IMR-90 (cell line): ENCODE results near the gene IL17A. TPM values are rescaled to one million over a fixed set of nuclear protein-coding genes. Genes with fewer than 3 reads are reported as not detected.

ENCODE experiments used
- ATAC-seq: fragments of 200-7000 bp; cut with Tn5 transposase; 2 replicates; pipeline ENCODE4 v1.9.1; 2020; ENCODE audit warnings: low read depth, mild to moderate bottlenecking, moderate library complexity
- BruUV-seq: library from RNA; stranded (reverse); fragments of 400-500 nt; replicated peaks from 2 replicates; lab custom pipeline; 2021; lab: Mats Ljungman, UMichigan
- CTCF ChIA-PET: fragments of 300-600 bp; formaldehyde crosslinking; extraction: SDS; loops from one replicate; lab custom pipeline; 2021; ENCODE audit warnings: antibody characterized with exemption; lab: Yijun Ruan, JAX
- POLR2A ChIA-PET: fragments of 300-600 bp; sonication (Branson Sonifier 250); formaldehyde crosslinking; loops from one replicate; lab custom pipeline; 2022; ENCODE audit warnings: antibody characterized with exemption; ENCODE audit not compliant: unreplicated experiment; lab: Charles Lee
- DNase-seq: peaks from one replicate; pipeline ENCODE4 v3.0.0; 2013
- H2AFZ ChIP-seq: replicated peaks from 2 replicates; pipeline ENCODE3; 2013; ENCODE audit warnings: low read length, mild to moderate bottlenecking; ENCODE audit not compliant: poor library complexity
- H2AK5ac ChIP-seq: 2 replicates; pipeline ENCODE4 v1.6.1; 2013; ENCODE audit warnings: low read depth, low read length, inconsistent platforms
- H2AK9ac ChIP-seq: replicated peaks from 2 replicates; pipeline ENCODE3; 2013; ENCODE audit warnings: mild to moderate bottlenecking, low read depth, low read length, moderate library complexity; ENCODE audit not compliant: poor library complexity
- H2BK120ac ChIP-seq: 2 replicates; pipeline ENCODE4 v1.6.1; 2013; ENCODE audit warnings: low read depth, low read length, inconsistent platforms
- H2BK15ac ChIP-seq: 3 replicates; pipeline ENCODE4 v1.6.1; 2013; ENCODE audit warnings: low read depth, low read length, inconsistent platforms
- H2BK20ac ChIP-seq: 2 replicates; pipeline ENCODE4 v1.6.1; 2013; ENCODE audit warnings: low read depth, mild to moderate bottlenecking, inconsistent platforms, low read length, moderate library complexity
- H2BK5ac ChIP-seq: 2 replicates; pipeline ENCODE4 v1.6.1; 2013; ENCODE audit warnings: mild to moderate bottlenecking, low read depth, low read length, inconsistent platforms; ENCODE audit not compliant: poor library complexity, severe bottlenecking
- H3K14ac ChIP-seq: replicated peaks from 2 replicates; pipeline ENCODE4 v1.6.1; 2013; ENCODE audit warnings: low read depth, low read length, inconsistent platforms
- H3K18ac ChIP-seq: 2 replicates; pipeline ENCODE4 v1.6.1; 2013; ENCODE audit warnings: low read depth, low read length, control low read depth
- H3K23ac ChIP-seq: 2 replicates; pipeline ENCODE4 v1.6.1; 2013; ENCODE audit warnings: low read depth, low read length, inconsistent platforms
- H3K27ac ChIP-seq: 2 replicates; pipeline ENCODE4 v1.5.1; 2013; ENCODE audit warnings: mild to moderate bottlenecking, control low read depth, low read length; ENCODE audit not compliant: insufficient read depth
- H3K27me3 ChIP-seq: 2 replicates; pipeline ENCODE4 v1.6.1; 2013; ENCODE audit warnings: low read length; ENCODE audit not compliant: control insufficient read depth, insufficient read depth
- H3K36me3 ChIP-seq: 2 replicates; pipeline ENCODE4 v1.6.1; 2013; ENCODE audit warnings: low read length, mixed read lengths; ENCODE audit not compliant: control insufficient read depth, insufficient read depth
- H3K4ac ChIP-seq: 2 replicates; pipeline ENCODE4 v1.6.1; 2013; ENCODE audit warnings: low read depth, low read length, inconsistent platforms
- H3K4me1 ChIP-seq: 2 replicates; pipeline ENCODE4 v1.6.1; 2013; ENCODE audit warnings: low read length, mixed read lengths; ENCODE audit not compliant: control insufficient read depth, insufficient read depth
- H3K4me2 ChIP-seq: 2 replicates; pipeline ENCODE4 v1.6.1; 2013; ENCODE audit warnings: low read depth, mild to moderate bottlenecking, control low read depth, low read length, moderate library complexity
- H3K4me3 ChIP-seq: 2 replicates; pipeline ENCODE4 v1.5.1; 2013; ENCODE audit warnings: low read depth, mild to moderate bottlenecking, control low read depth, low read length, moderate library complexity; ENCODE audit not compliant: insufficient read depth
- H3K56ac ChIP-seq: 2 replicates; pipeline ENCODE4 v1.6.1; 2013; ENCODE audit warnings: low read length, inconsistent platforms; ENCODE audit not compliant: insufficient read depth; ENCODE audit errors: extremely low read depth
- H3K79me1 ChIP-seq, 2 experiments: 2 replicates each; pipeline ENCODE4 v1.6.1; 2013; ENCODE audit warnings: low read length in 2 of 2, inconsistent platforms in 1 of 2, low read depth in 1 of 2
- H3K9ac ChIP-seq: 2 replicates; pipeline ENCODE4 v1.6.1; 2013; ENCODE audit warnings: low read depth, low read length, control low read depth
- H3K9me1 ChIP-seq: 2 replicates; pipeline ENCODE4 v1.6.1; 2013; ENCODE audit warnings: low read length, inconsistent platforms; ENCODE audit not compliant: insufficient read depth
- H3K9me3 ChIP-seq: 2 replicates; pipeline ENCODE4 v1.6.1; 2013; ENCODE audit warnings: low read length; ENCODE audit not compliant: control insufficient read depth, insufficient read depth
- H4K20me1 ChIP-seq: 2 replicates; pipeline ENCODE4 v1.6.1; 2013; ENCODE audit warnings: low read length, inconsistent platforms; ENCODE audit not compliant: insufficient read depth
- H4K5ac ChIP-seq: 2 replicates; pipeline ENCODE4 v1.6.1; 2013; ENCODE audit warnings: mild to moderate bottlenecking, low read depth, low read length, control low read depth
- H4K8ac ChIP-seq, 2 experiments: 2 replicates each; pipeline ENCODE4 v1.6.1; 2013; ENCODE audit warnings: low read depth in 2 of 2, low read length in 2 of 2, control low read depth in 1 of 2, inconsistent platforms in 1 of 2
- H4K91ac ChIP-seq: 2 replicates; pipeline ENCODE4 v1.6.1; 2013; ENCODE audit warnings: low read depth, low read length, inconsistent platforms; ENCODE audit not compliant: insufficient read depth
- BHLHE40 ChIP-seq: fragments of 150-350 bp; IDR thresholded peaks from 2 replicates; pipeline ENCODE4 v1.6.1; 2016; ENCODE audit warnings: mild to moderate bottlenecking, low read depth, low read length
- CEBPB ChIP-seq: IDR thresholded peaks from 2 replicates; pipeline ENCODE4 v1.6.1; 2012; ENCODE audit warnings: low read depth, low read length, improper control_type of control experiment
- MAFK ChIP-seq: IDR thresholded peaks from 2 replicates; pipeline ENCODE4 v1.6.1; 2012; ENCODE audit warnings: low read depth, low read length, improper control_type of control experiment
- MAZ ChIP-seq: IDR thresholded peaks from 2 replicates; pipeline ENCODE4 v1.6.1; 2012; ENCODE audit warnings: low read depth, mild to moderate bottlenecking, low read length, improper control_type of control experiment, moderate library complexity, borderline replicate concordance
- MXI1 ChIP-seq: IDR thresholded peaks from 2 replicates; pipeline ENCODE4 v1.6.1; 2012; ENCODE audit warnings: low read depth, mild to moderate bottlenecking, low read length, moderate library complexity, borderline replicate concordance
- NFE2L2 ChIP-seq: fragments of 150-350 bp; IDR thresholded peaks from 2 replicates; pipeline ENCODE4 v1.6.1; 2016; ENCODE audit warnings: low read depth, mild to moderate bottlenecking, low read length
- POLR2A ChIP-seq: IDR thresholded peaks from 2 replicates; pipeline ENCODE4 v1.6.1; 2012; ENCODE audit warnings: mild to moderate bottlenecking, low read depth, low read length
- RCOR1 ChIP-seq: IDR thresholded peaks from 2 replicates; pipeline ENCODE4 v1.6.1; 2012; ENCODE audit warnings: mild to moderate bottlenecking, low read length, improper control_type of control experiment; ENCODE audit not compliant: insufficient replicate concordance
- RFX5 ChIP-seq: IDR thresholded peaks from 2 replicates; pipeline ENCODE4 v1.8.0; 2012; ENCODE audit warnings: low read depth, mild to moderate bottlenecking, low read length, moderate library complexity
- SMC3 ChIP-seq: fragments of 150-350 bp; IDR thresholded peaks from 2 replicates; pipeline ENCODE4 v1.6.1; 2016; ENCODE audit warnings: low read depth, mild to moderate bottlenecking, antibody characterized with exemption, low read length, moderate library complexity
- USF2 ChIP-seq: fragments of 150-350 bp; IDR thresholded peaks from 2 replicates; pipeline ENCODE4 v1.6.1; 2017; ENCODE audit warnings: mild to moderate bottlenecking, antibody characterized with exemption, low read length, low read depth
- WGBS, 2 experiments: methylation state at CpG; one replicate each; pipeline versions ENCODE4 v1.1.5 to v1.1.7; 2013; ENCODE audit warnings: missing lambda C conversion rate in 2 of 2; ENCODE audit not compliant: insufficient read length in 1 of 2; ENCODE audit errors: extremely low coverage in 2 of 2; 5-methylcytosine and 5-hydroxymethylcytosine counted together
- dilution Hi-C: fragments of 300-500 bp; cut with HindIII; formaldehyde crosslinking; loops from one replicate; pipeline ENCODE4 v1.14.3; 2018; ENCODE audit warnings: low sequenced_read_pairs; ENCODE audit not compliant: unreplicated experiment
- in situ Hi-C: fragments of 300-500 bp; cut with MboI; formaldehyde crosslinking; loops from 3 replicates; pipeline ENCODE4 v1.14.3; 2019; ENCODE audit warnings: low sequenced_read_pairs, inconsistent platforms, mixed read lengths
- intact Hi-C: fragments of 100-400 bp; cut with micrococcal nuclease; formaldehyde crosslinking; loops from 2 replicates; pipeline ENCODE4 v1.10.0; 2022
- polyA plus RNA-seq, 3 experiments: library from polyadenylated mRNA; depleted of rRNA; stranded (reverse); fragments of >200 nt; gene quantifications; 2 replicates each; pipeline ENCODE4 v1.2.3, GENCODE V29; 2012; ENCODE audit warnings: low replicate concordance in 1 of 3
- total RNA-seq: library from RNA; depleted of rRNA; stranded (reverse); fragments of >200 nt; gene quantifications from 2 replicates; pipeline ENCODE4 v1.2.3, GENCODE V29; 2012

IL17A gene
- total and polyA plus RNA-seq, 2 of the 4 experiments (the other 2 are of a cell fraction) = not detected

- CTCF ChIA-PET = interaction anchor here (0.6 kb wide), 1 partner anchor 1741 kb away, joined by 10 read pairs; no protein-coding TSS in a partner anchor
Measured at GRCh38 chr6:52180787-52181558, 5.2 kb upstream of the IL17A start.

More at GRCh38 chr6:52180787-52181558, 5.2 kb upstream of the IL17A start:
- Histone ChIP-seq H2AK9ac (no peak overlapping the region), H2AK5ac (no peak overlapping the region), H3K4ac (no peak overlapping the region), H2BK15ac (no peak overlapping the region), H3K9me3 (no peaks in the 10 kb centered on the region), H4K5ac (no peak overlapping the region), H3K18ac (no peak overlapping the region), H3K36me3 (no peaks in the 10 kb centered on the region), H3K9ac (no peak overlapping the region), H3K4me2 (no peak overlapping the region), H3K79me1 (no peaks in the 10 kb centered on the region), H3K56ac (no peak overlapping the region), H4K8ac (no peak overlapping the region), H2BK20ac (no peak overlapping the region), H4K91ac (no peak overlapping the region), H2BK5ac (no peak overlapping the region), H3K27me3 (no peaks in the 10 kb centered on the region), H2AFZ (no peak overlapping the region), H3K4me1 (no peaks in the 10 kb centered on the region), H2BK120ac (no peak overlapping the region), H3K9me1 (no peaks in the 10 kb centered on the region), H3K14ac (no peak overlapping the region), H3K4me3 (no peak overlapping the region), H3K27ac (no peak overlapping the region), H4K20me1 (no peaks in the 10 kb centered on the region), H3K23ac (no peak overlapping the region)
- ATAC-seq (no peak), DNase-seq (no peak)
- in situ Hi-C loops (no loop called here), dilution Hi-C loops (no loop called here), intact Hi-C loops (no loop called here)
- no CpG with 5 or more reads among the region's 5 CpGs for WGBS, 2 experiments
- TF ChIP-seq MAZ = no peak
- no peak for TF ChIP-seq MAFK
- TF ChIP-seq USF2 = no peak
- no peak for TF ChIP-seq SMC3
- TF ChIP-seq MXI1 = no peak
- no peak for TF ChIP-seq NFE2L2
- no peak for TF ChIP-seq BHLHE40
- TF ChIP-seq RCOR1 = no peak
- no peak for TF ChIP-seq CEBPB
- no peak for TF ChIP-seq RFX5
- no peak for TF ChIP-seq POLR2A
- POLR2A ChIA-PET = no interaction called here
- BruUV-seq = no TSS peak
